IMR-90 (cell line): ENCODE results near the gene MSH2. TPM values are rescaled to one million over a fixed set of nuclear protein-coding genes. Genes with fewer than 3 reads are reported as not detected.

Experiments used
- ATAC-seq: fragments of 200-7000 bp; cut with Tn5 transposase; 2 replicates; pipeline ENCODE4 v1.9.1; 2020; ENCODE audit warnings: low read depth, mild to moderate bottlenecking, moderate library complexity
- BruUV-seq: library from RNA; stranded (reverse); fragments of 400-500 nt; replicated peaks from 2 replicates; lab custom pipeline; 2021; lab: Mats Ljungman, UMichigan
- CTCF ChIA-PET: fragments of 300-600 bp; formaldehyde crosslinking; extraction: SDS; loops from one replicate; lab custom pipeline; 2021; ENCODE audit warnings: antibody characterized with exemption; lab: Yijun Ruan, JAX
- POLR2A ChIA-PET: fragments of 300-600 bp; sonication (Branson Sonifier 250); formaldehyde crosslinking; loops from one replicate; lab custom pipeline; 2022; ENCODE audit warnings: antibody characterized with exemption; ENCODE audit not compliant: unreplicated experiment; lab: Charles Lee
- DNase-seq: peaks from one replicate; pipeline ENCODE4 v3.0.0; 2013
- H2AFZ ChIP-seq: replicated peaks from 2 replicates; pipeline ENCODE3; 2013; ENCODE audit warnings: low read length, mild to moderate bottlenecking; ENCODE audit not compliant: poor library complexity
- H2AK5ac ChIP-seq: 2 replicates; pipeline ENCODE4 v1.6.1; 2013; ENCODE audit warnings: low read depth, low read length, inconsistent platforms
- H2AK9ac ChIP-seq: replicated peaks from 2 replicates; pipeline ENCODE3; 2013; ENCODE audit warnings: mild to moderate bottlenecking, low read depth, low read length, moderate library complexity; ENCODE audit not compliant: poor library complexity
- H2BK120ac ChIP-seq: 2 replicates; pipeline ENCODE4 v1.6.1; 2013; ENCODE audit warnings: low read depth, low read length, inconsistent platforms
- H2BK15ac ChIP-seq: 3 replicates; pipeline ENCODE4 v1.6.1; 2013; ENCODE audit warnings: low read depth, low read length, inconsistent platforms
- H2BK20ac ChIP-seq: 2 replicates; pipeline ENCODE4 v1.6.1; 2013; ENCODE audit warnings: low read depth, mild to moderate bottlenecking, inconsistent platforms, low read length, moderate library complexity
- H2BK5ac ChIP-seq: 2 replicates; pipeline ENCODE4 v1.6.1; 2013; ENCODE audit warnings: mild to moderate bottlenecking, low read depth, low read length, inconsistent platforms; ENCODE audit not compliant: poor library complexity, severe bottlenecking
- H3K14ac ChIP-seq: replicated peaks from 2 replicates; pipeline ENCODE4 v1.6.1; 2013; ENCODE audit warnings: low read depth, low read length, inconsistent platforms
- H3K18ac ChIP-seq: 2 replicates; pipeline ENCODE4 v1.6.1; 2013; ENCODE audit warnings: low read depth, low read length, control low read depth
- H3K23ac ChIP-seq: 2 replicates; pipeline ENCODE4 v1.6.1; 2013; ENCODE audit warnings: low read depth, low read length, inconsistent platforms
- H3K27ac ChIP-seq: 2 replicates; pipeline ENCODE4 v1.5.1; 2013; ENCODE audit warnings: mild to moderate bottlenecking, control low read depth, low read length; ENCODE audit not compliant: insufficient read depth
- H3K27me3 ChIP-seq: 2 replicates; pipeline ENCODE4 v1.6.1; 2013; ENCODE audit warnings: low read length; ENCODE audit not compliant: control insufficient read depth, insufficient read depth
- H3K36me3 ChIP-seq: 2 replicates; pipeline ENCODE4 v1.6.1; 2013; ENCODE audit warnings: low read length, mixed read lengths; ENCODE audit not compliant: control insufficient read depth, insufficient read depth
- H3K4ac ChIP-seq: 2 replicates; pipeline ENCODE4 v1.6.1; 2013; ENCODE audit warnings: low read depth, low read length, inconsistent platforms
- H3K4me1 ChIP-seq: 2 replicates; pipeline ENCODE4 v1.6.1; 2013; ENCODE audit warnings: low read length, mixed read lengths; ENCODE audit not compliant: control insufficient read depth, insufficient read depth
- H3K4me2 ChIP-seq: 2 replicates; pipeline ENCODE4 v1.6.1; 2013; ENCODE audit warnings: low read depth, mild to moderate bottlenecking, control low read depth, low read length, moderate library complexity
- H3K4me3 ChIP-seq: 2 replicates; pipeline ENCODE4 v1.5.1; 2013; ENCODE audit warnings: low read depth, mild to moderate bottlenecking, control low read depth, low read length, moderate library complexity; ENCODE audit not compliant: insufficient read depth
- H3K56ac ChIP-seq: 2 replicates; pipeline ENCODE4 v1.6.1; 2013; ENCODE audit warnings: low read length, inconsistent platforms; ENCODE audit not compliant: insufficient read depth; ENCODE audit errors: extremely low read depth
- H3K79me1 ChIP-seq, 2 experiments: 2 replicates each; pipeline ENCODE4 v1.6.1; 2013; ENCODE audit warnings: low read length in 2 of 2, inconsistent platforms in 1 of 2, low read depth in 1 of 2
- H3K9ac ChIP-seq: 2 replicates; pipeline ENCODE4 v1.6.1; 2013; ENCODE audit warnings: low read depth, low read length, control low read depth
- H3K9me1 ChIP-seq: 2 replicates; pipeline ENCODE4 v1.6.1; 2013; ENCODE audit warnings: low read length, inconsistent platforms; ENCODE audit not compliant: insufficient read depth
- H3K9me3 ChIP-seq: 2 replicates; pipeline ENCODE4 v1.6.1; 2013; ENCODE audit warnings: low read length; ENCODE audit not compliant: control insufficient read depth, insufficient read depth
- H4K20me1 ChIP-seq: 2 replicates; pipeline ENCODE4 v1.6.1; 2013; ENCODE audit warnings: low read length, inconsistent platforms; ENCODE audit not compliant: insufficient read depth
- H4K5ac ChIP-seq: 2 replicates; pipeline ENCODE4 v1.6.1; 2013; ENCODE audit warnings: mild to moderate bottlenecking, low read depth, low read length, control low read depth
- H4K8ac ChIP-seq, 2 experiments: 2 replicates each; pipeline ENCODE4 v1.6.1; 2013; ENCODE audit warnings: low read depth in 2 of 2, low read length in 2 of 2, control low read depth in 1 of 2, inconsistent platforms in 1 of 2
- H4K91ac ChIP-seq: 2 replicates; pipeline ENCODE4 v1.6.1; 2013; ENCODE audit warnings: low read depth, low read length, inconsistent platforms; ENCODE audit not compliant: insufficient read depth
- BHLHE40 ChIP-seq: fragments of 150-350 bp; IDR thresholded peaks from 2 replicates; pipeline ENCODE4 v1.6.1; 2016; ENCODE audit warnings: mild to moderate bottlenecking, low read depth, low read length
- CEBPB ChIP-seq: IDR thresholded peaks from 2 replicates; pipeline ENCODE4 v1.6.1; 2012; ENCODE audit warnings: low read depth, low read length, improper control_type of control experiment
- CHD1 ChIP-seq: IDR thresholded peaks from 2 replicates; pipeline ENCODE4 v1.6.1; 2012; ENCODE audit warnings: low read depth, low read length, improper control_type of control experiment
- ELK1 ChIP-seq: fragments of 150-350 bp; IDR thresholded peaks from 2 replicates; pipeline ENCODE4 v1.6.1; 2016; ENCODE audit warnings: low read depth, mild to moderate bottlenecking, low read length, moderate library complexity, borderline replicate concordance
- FOS ChIP-seq: fragments of 150-350 bp; IDR thresholded peaks from 2 replicates; pipeline ENCODE4 v1.6.1; 2016; ENCODE audit warnings: low read depth, low read length
- MAFK ChIP-seq: IDR thresholded peaks from 2 replicates; pipeline ENCODE4 v1.6.1; 2012; ENCODE audit warnings: low read depth, low read length, improper control_type of control experiment
- MAZ ChIP-seq: IDR thresholded peaks from 2 replicates; pipeline ENCODE4 v1.6.1; 2012; ENCODE audit warnings: low read depth, mild to moderate bottlenecking, low read length, improper control_type of control experiment, moderate library complexity, borderline replicate concordance
- MXI1 ChIP-seq: IDR thresholded peaks from 2 replicates; pipeline ENCODE4 v1.6.1; 2012; ENCODE audit warnings: low read depth, mild to moderate bottlenecking, low read length, moderate library complexity, borderline replicate concordance
- NFE2L2 ChIP-seq: fragments of 150-350 bp; IDR thresholded peaks from 2 replicates; pipeline ENCODE4 v1.6.1; 2016; ENCODE audit warnings: low read depth, mild to moderate bottlenecking, low read length
- POLR2A ChIP-seq: IDR thresholded peaks from 2 replicates; pipeline ENCODE4 v1.6.1; 2012; ENCODE audit warnings: mild to moderate bottlenecking, low read depth, low read length
- RAD21 ChIP-seq: IDR thresholded peaks from 2 replicates; pipeline ENCODE4 v1.6.1; 2012; ENCODE audit warnings: low read length, improper control_type of control experiment
- RCOR1 ChIP-seq: IDR thresholded peaks from 2 replicates; pipeline ENCODE4 v1.6.1; 2012; ENCODE audit warnings: mild to moderate bottlenecking, low read length, improper control_type of control experiment; ENCODE audit not compliant: insufficient replicate concordance
- RFX5 ChIP-seq: IDR thresholded peaks from 2 replicates; pipeline ENCODE4 v1.8.0; 2012; ENCODE audit warnings: low read depth, mild to moderate bottlenecking, low read length, moderate library complexity
- SMC3 ChIP-seq: fragments of 150-350 bp; IDR thresholded peaks from 2 replicates; pipeline ENCODE4 v1.6.1; 2016; ENCODE audit warnings: low read depth, mild to moderate bottlenecking, antibody characterized with exemption, low read length, moderate library complexity
- USF2 ChIP-seq: fragments of 150-350 bp; IDR thresholded peaks from 2 replicates; pipeline ENCODE4 v1.6.1; 2017; ENCODE audit warnings: mild to moderate bottlenecking, antibody characterized with exemption, low read length, low read depth
- WGBS, 2 experiments: methylation state at CpG; one replicate each; pipeline versions ENCODE4 v1.1.5 to v1.1.7; 2013; ENCODE audit warnings: missing lambda C conversion rate in 2 of 2; ENCODE audit not compliant: insufficient read length in 1 of 2; ENCODE audit errors: extremely low coverage in 2 of 2; 5-methylcytosine and 5-hydroxymethylcytosine counted together
- dilution Hi-C: fragments of 300-500 bp; cut with HindIII; formaldehyde crosslinking; loops from one replicate; pipeline ENCODE4 v1.14.3; 2018; ENCODE audit warnings: low sequenced_read_pairs; ENCODE audit not compliant: unreplicated experiment
- in situ Hi-C: fragments of 300-500 bp; cut with MboI; formaldehyde crosslinking; loops from 3 replicates; pipeline ENCODE4 v1.14.3; 2019; ENCODE audit warnings: low sequenced_read_pairs, inconsistent platforms, mixed read lengths
- intact Hi-C: fragments of 100-400 bp; cut with micrococcal nuclease; formaldehyde crosslinking; loops from 2 replicates; pipeline ENCODE4 v1.10.0; 2022
- polyA plus RNA-seq, 3 experiments: library from polyadenylated mRNA; depleted of rRNA; stranded (reverse); fragments of >200 nt; gene quantifications; 2 replicates each; pipeline ENCODE4 v1.2.3, GENCODE V29; 2012; ENCODE audit warnings: low replicate concordance in 1 of 3
- total RNA-seq: library from RNA; depleted of rRNA; stranded (reverse); fragments of >200 nt; gene quantifications from 2 replicates; pipeline ENCODE4 v1.2.3, GENCODE V29; 2012
- TF ChIP-seq, protein P1 (sequence below): conservative IDR thresholded peaks from 2 replicates; pipeline ENCODE4 v1.5.1; 2012; ENCODE audit warnings: mild to moderate bottlenecking, low read depth, low read length, improper control_type of control experiment

Gene MSH2
- total and polyA plus RNA-seq, 2 of the 4 experiments (the other 2 are of a cell fraction) = 13.8 to 22.6 TPM

DNA sequence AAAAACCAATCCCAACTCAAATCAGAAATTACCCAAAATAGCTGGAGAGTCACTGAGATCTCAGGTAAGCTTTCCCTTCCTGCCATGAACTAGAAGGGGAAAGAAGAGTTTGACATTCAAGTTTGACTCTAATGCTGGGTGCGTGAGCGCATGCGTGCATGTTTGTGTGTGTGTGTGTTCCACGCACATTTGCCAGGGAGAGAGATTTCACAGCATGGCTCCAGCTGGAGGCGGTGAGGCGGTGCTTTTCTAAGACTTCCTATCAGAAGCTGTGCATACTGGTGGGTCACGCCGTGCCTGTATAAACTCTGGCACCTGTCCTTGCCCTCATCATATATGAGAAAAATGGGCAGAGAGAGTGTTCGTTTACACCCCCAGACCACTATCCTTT, 116.2 kb downstream of the MSH2 start:
- Histone ChIP-seq H3K4me1 (peaks cover 2% of the 10 kb centered on the region; the same call in 1 of the 2 replicates), H3K4me2 (no peak overlapping the region), H3K9me3 (no peaks in the 10 kb centered on the region), H3K9ac (no peak overlapping the region), H3K27ac (no peak overlapping the region), H2BK5ac (no peak overlapping the region), H4K8ac (no peak overlapping the region), H3K4ac (no peak overlapping the region), H3K14ac (no peak overlapping the region), H4K91ac (no peak overlapping the region), H4K20me1 (no peaks in the 10 kb centered on the region), H3K23ac (no peak overlapping the region), H2BK120ac (no peak overlapping the region), H4K5ac (no peak overlapping the region), H3K56ac (no peak overlapping the region), H2BK15ac (no peak overlapping the region), H3K18ac (no peak overlapping the region), H2AK9ac (no peak overlapping the region), H3K27me3 (peaks cover 18% of the 10 kb centered on the region), H2AFZ (no peak overlapping the region), H3K36me3 (no peaks in the 10 kb centered on the region), H2BK20ac (no peak overlapping the region), H3K9me1 (no peaks in the 10 kb centered on the region), H2AK5ac (no peak overlapping the region), H3K4me3 (no peak overlapping the region), H3K79me1 (no peaks in the 10 kb centered on the region)
- ChIA-PET CTCF (no interaction called here), POLR2A (no interaction called here)
- intact Hi-C loops (no loop called here), dilution Hi-C loops (no loop called here), in situ Hi-C loops (no loop called here)
- BruUV-seq = no TSS peak
- DNase-seq (no peak), ATAC-seq (no peak)
- WGBS, 2 experiments = no CpG with 5 or more reads among the region's 9 CpGs
- no peak for TF ChIP-seq NFE2L2
- no peak for TF ChIP-seq BHLHE40
- no peak for TF ChIP-seq MXI1
- TF ChIP-seq, protein P1, sequence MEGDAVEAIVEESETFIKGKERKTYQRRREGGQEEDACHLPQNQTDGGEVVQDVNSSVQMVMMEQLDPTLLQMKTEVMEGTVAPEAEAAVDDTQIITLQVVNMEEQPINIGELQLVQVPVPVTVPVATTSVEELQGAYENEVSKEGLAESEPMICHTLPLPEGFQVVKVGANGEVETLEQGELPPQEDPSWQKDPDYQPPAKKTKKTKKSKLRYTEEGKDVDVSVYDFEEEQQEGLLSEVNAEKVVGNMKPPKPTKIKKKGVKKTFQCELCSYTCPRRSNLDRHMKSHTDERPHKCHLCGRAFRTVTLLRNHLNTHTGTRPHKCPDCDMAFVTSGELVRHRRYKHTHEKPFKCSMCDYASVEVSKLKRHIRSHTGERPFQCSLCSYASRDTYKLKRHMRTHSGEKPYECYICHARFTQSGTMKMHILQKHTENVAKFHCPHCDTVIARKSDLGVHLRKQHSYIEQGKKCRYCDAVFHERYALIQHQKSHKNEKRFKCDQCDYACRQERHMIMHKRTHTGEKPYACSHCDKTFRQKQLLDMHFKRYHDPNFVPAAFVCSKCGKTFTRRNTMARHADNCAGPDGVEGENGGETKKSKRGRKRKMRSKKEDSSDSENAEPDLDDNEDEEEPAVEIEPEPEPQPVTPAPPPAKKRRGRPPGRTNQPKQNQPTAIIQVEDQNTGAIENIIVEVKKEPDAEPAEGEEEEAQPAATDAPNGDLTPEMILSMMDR = no peak
- no peak for TF ChIP-seq RCOR1
- TF ChIP-seq MAZ = no peak
- TF ChIP-seq POLR2A = no peak
- no peak for TF ChIP-seq FOS
- TF ChIP-seq SMC3 = no peak
- no peak for TF ChIP-seq RAD21
- TF ChIP-seq RFX5 = no peak
- TF ChIP-seq CHD1 = no peak
- TF ChIP-seq CEBPB = no peak
- TF ChIP-seq ELK1 = no peak
- no peak for TF ChIP-seq USF2
- no peak for TF ChIP-seq MAFK
